Activated T-helper 1 cell treated with anti-CD3 and anti-CD28 coated beads, Interleukin-2, amount 50 U/mL, for 16 hours (primary cell): ENCODE data around the gene RPA3.

Experiments used
- DNase-seq, 2 donors: peaks; one replicate each; pipeline ENCODE4 v3.0.0-alpha.2; 2020; ENCODE audit warnings: low read depth in 1 of 2, low spot score in 1 of 2

Gene RPA3

GRCh38 chr7:7718492-7718891 lies at the start of gene RPA3:
Gene RPA3 (minus strand): TSS chr7:7718607. CDS start chr7:7640418, 78,189 bp downstream.
- no peak for DNase-seq

GRCh38 chr7:7766671-7767070 lies 48.3 kb upstream of the RPA3 start:
- no peak for DNase-seq

- no peak for DNase-seq
Observed at GRCh38 chr7:7765422-7765821, 47.0 kb upstream of the RPA3 start.

GRCh38 chr7:7764520-7765396 lies 46.4 kb upstream of the RPA3 start:
- DNase-seq = no peak

DNA sequence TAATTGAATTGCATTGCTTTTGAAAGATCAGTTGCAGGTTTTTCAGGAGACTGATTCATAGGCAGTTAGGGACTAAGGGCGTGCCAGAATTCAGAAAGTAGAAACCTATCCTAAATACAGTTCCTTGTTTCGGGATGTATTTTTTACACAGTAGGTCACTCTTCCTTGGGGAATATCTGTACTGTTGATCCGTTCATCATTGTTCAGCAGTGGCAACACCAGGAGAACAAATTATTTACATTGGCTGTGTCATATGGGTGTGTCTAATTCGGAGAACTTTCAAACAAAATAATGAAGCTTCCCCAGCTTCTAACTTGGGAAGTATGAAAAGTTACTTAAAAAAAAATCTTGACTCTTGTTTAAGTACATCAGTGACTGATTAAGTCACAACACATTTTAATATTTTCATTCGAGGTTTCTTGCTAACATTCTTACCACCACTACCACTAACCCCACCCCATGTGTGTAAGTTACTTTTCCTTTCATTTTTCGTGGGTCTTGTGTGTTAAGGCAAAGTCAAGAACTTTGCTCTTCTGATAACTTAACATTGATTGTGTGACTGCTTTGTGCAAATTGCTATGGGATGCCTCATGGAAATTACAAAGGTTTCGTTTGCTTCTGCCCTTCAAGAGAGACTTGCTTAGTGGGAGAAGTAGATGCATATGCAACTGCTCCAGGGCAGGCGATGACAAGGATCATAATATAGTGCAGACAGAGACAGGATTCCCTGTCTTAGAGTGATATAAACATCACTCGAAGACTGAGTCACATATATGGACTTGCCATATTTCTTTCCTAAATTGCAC lies 43.8 kb upstream of the RPA3 start:
- DNase-seq = no peak

GRCh38 chr7:7761340-7761973 lies 43.0 kb upstream of the RPA3 start:
- DNase-seq = no peak

DNA sequence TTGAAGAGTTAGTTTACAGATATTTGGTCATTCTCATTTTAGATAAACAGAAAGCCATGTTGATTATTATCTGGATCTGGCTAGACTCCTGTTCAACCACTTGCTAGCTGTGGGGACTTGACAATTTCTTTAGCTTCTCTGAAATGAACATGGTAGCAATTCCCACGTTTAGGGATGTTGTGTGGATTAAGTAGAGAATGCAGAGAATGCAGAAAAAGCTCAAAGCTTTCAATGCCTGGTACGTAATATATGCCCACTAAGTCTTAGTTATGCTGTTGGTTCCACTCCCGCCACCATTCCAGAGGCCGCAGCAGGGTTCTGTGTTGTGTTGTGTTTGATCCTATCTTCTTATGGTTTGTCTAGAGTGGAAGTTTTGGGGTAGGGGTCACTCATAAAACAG lies 39.2 kb upstream of the RPA3 start:
- no peak for DNase-seq

GRCh38 chr7:7756577-7756976 lies 38.2 kb upstream of the RPA3 start:
- no peak for DNase-seq

DNA sequence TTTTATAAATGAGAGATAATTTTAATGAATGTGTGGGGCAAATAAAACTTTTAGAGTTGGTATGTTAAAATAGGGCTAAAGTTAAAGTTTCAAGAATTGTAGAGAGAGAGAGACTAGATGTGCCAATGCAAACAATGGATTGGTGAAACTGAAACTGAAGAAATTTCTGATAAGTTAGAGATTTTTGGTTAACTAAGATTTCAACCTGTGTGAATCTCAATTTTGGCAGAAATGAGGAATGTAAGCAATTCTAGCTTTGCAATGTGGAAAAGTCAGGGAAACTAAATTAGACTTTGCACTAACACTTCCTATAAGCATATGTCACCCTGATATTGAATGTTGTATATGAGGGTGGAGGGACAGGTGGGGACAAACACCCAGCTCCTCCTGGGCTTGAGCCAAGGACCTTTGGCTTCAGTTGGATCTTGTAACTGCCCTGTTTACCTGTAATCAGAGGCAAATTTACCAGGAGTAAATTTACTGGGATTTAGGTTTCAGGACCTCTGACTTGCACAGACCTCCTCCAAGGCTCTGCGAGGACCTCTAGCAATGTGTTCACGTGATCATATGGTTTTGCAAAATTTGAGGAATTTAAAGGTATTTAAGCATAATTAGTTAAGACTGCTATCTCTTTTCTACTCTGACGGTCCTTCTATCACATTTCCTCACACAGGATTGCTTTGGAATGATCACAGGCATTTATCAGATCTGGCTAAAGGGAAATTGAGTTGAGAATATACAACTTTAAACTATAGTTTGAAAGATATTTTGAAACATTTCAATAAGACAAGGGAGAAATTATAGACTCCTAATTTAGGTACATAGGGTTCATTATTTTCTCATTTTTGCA lies 33.1 kb upstream of the RPA3 start:
- DNase-seq = no peak

DNA sequence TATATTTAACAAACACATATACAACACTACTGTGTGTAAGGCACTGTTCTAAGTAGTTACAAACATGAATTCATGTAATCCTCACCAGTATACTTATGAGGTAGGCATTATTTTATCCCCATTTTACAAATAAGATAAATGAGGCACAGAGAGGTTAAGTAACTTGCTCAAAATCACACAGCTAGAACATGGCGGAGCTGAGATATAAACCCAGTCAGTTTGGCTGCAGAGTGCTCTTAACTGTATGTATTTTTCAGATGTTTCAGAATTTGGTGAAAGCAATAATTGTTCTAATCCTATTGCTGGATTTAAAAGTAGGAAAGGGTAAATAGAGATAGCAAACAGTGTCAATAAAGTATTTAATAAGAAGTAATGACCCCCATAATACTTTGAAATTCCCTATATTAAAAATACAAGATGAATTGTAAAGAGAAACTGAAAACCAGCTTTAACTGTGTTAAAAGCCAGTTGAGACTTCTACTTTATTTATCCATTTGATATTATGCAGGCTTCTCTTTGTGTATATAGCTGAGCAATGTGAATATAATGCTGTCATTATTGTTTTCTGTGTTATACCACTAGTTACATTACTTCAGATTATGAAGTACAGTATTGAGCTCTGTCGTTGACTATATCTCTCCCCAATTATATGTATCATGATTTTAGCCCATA lies 32.3 kb upstream of the RPA3 start:
- DNase-seq = no peak

DNA sequence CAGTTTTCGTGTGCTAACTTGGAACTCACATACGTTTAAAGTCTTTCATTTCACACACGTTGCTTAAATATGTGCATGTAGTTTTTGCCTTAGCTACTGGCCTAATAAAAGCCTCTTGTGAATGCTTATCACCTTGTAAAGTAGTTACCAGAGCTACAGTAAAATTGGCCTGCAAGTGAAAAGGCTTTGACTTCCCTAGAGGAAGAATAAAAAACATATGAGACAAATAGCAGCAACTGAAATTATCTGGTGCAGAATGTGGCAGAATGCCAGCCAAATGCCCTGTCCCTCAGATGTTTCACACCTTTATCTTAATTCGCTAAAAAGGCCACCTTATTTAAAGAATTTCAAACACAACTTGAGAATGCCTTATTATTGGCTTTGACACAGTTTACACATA lies 28.1 kb upstream of the RPA3 start:
- no peak for DNase-seq

GRCh38 chr7:7745966-7746365 lies 27.6 kb upstream of the RPA3 start:
- DNase-seq = no peak

DNA sequence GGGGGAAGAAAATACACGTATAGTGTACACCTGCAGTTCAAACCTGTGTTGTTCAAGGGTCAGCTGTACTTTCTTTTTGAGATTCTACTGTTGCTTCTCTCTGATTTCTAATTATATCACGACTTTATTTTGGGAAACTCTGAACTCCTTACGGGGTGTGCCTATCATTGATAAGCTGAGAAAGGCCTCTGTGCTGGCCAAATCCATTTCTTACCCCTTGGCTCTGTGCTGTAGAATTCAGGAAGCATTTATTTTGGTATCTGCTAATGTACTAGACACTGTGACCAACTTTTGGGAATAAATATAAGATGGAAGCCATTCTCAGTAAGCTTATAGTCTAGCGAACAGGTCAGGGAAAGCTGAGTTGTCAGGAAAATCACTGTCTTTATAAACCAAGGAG lies 26.9 kb upstream of the RPA3 start:
- DNase-seq = no peak

- DNase-seq = no peak
Observed at GRCh38 chr7:7742223-7742622, 23.8 kb upstream of the RPA3 start.

- DNase-seq = no peak
Observed at GRCh38 chr7:7740037-7740355, 21.6 kb upstream of the RPA3 start.

GRCh38 chr7:7739204-7740036 lies 21.0 kb upstream of the RPA3 start:
- DNase-seq = no peak

- no peak for DNase-seq
Observed at GRCh38 chr7:7738622-7739021, 20.2 kb upstream of the RPA3 start.

- no peak for DNase-seq
Observed at GRCh38 chr7:7738177-7738576, 19.8 kb upstream of the RPA3 start.

DNA sequence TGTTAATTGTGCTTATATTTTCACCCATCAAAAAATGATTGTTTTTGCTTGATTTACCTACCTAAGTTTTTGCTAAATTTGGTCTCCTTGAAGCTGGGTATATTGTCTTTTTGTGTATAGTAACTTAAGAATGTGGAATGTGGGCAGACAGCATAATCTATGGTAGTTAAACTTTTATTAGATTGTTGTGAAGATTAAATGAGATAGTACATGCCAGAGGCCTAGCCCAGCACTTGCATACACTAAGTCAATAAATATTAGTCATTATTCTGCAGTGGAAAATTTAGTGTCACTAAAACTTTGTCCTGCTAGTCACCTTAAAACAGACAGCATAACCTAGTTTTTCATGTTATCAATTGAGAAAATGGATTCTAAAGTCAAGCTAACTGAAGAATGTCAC lies 19.3 kb upstream of the RPA3 start:
- no peak for DNase-seq

DNA sequence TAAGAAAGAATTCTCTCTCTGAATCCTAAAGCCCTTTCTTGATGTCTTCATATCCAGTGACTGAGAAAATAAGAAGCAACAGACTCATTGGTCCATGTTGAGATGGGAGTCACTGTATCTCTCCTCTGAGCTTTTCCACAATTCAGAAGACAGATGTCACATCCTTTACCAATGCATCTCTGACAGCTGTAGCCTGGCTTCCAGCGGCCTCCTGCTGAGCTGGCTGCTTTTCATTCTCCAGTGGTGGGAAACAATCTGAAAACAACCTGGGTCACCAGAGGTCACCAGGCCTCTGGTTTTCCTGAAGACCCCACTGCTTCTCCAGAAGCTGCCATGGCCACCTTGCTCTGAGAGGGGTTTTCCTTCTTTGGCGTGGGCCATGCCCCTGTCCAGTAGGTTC lies 18.3 kb upstream of the RPA3 start:
- no peak for DNase-seq
